LHCN-M2 (cell line): ENCODE results near the gene SYNE1. TPM values are rescaled to one million over a fixed set of nuclear protein-coding genes. Genes with fewer than 3 reads are reported as not detected.
"Not testable (repeated sequence)": the region's sequence is repeated elsewhere in the genome, so short reads cannot be mapped to it uniquely, and the experiment has no call there.

Source experiments
- DNase-seq: peaks from one replicate; pipeline ENCODE4 v3.0.0-alpha.2; 2012; ENCODE audit warnings: low read depth
- total RNA-seq: library from RNA; depleted of rRNA; stranded (reverse); fragments of >200 nt; gene quantifications from 2 replicates; pipeline ENCODE4 v1.2.3, GENCODE V29; 2014

The SYNE1 gene
- total RNA-seq, 1 experiment from 2014 or later = 55.1 TPM

DNA sequence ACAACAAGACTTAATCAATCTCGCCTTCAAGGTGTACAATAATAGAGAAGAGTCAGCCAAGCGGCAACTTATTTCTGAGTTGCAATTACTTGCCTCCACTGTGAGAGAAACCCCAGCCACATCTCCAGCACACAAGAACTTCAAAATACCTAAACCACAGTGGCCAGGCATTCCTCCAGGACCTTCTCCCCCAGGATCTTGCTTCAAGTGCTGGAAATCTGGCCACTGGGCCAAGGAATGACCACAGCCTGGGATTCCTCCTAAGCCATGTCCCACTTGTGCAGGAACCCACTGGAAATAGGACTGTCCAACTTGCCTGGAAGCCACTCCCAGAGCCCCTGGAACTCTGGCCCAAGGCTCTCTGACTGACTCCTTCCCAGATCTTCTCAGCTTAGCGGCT, 144.9 kb downstream of the SYNE1 start:
- not testable (repeated sequence) for DNase-seq

DNA sequence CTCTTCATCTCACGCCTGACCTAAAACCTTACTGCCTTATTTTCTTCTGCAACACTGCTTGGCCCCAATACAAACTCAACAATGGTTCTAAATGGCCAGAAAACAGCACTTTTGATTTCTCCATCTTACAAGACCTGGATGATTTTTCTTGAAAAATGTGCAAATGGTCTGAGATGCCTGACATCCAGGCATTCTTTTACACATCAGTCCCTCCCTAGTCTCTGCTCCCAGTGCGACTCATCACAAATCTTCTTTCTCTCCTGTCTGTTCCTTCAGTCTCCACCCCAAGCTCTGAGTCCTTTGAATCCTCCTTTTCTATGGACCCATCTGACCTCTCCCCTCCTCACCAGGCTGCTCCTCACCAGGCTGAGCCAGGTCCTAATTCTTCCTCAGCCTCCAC, 145.7 kb downstream of the SYNE1 start:
- DNase-seq = not testable (repeated sequence)

DNA sequence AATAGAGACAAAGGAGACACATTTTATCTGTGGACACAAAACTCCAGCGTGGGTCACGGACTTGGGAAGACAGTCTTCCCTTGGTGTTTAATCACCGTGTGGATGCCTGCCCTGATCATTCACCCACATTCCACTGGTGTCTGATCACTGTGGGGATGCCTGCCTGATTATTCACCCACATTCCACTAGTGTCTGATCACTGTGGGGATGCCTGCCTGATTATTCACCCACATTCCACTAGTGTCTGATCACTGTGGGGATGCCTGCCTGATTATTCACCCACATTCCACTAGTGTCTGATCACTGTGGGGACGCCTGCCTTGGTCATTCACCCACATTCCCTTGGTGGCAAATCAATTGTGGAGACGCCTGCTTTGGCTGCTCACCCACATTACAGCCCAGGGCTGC, 146.2 kb downstream of the SYNE1 start:
- DNase-seq = peak; percentile 38

DNA sequence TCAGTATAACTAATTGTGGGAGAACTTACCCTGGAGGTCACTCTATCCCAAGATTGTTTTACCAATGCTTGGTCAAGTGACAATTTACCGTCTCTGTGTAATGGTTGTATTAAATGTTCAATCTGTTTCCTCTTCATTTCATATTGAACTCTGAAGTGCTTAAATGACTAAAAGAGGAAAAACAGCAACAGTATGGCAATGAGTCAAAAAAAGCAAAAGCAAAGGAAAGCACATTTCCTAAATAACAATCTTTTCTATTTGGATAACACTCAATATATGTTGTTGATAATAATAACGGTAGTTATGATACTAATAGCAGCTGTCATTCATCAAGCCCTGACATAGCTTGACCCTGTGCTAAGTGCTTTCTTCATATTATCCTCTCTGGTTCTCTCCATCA, 152.4 kb downstream of the SYNE1 start:
- DNase-seq = no peak

DNA sequence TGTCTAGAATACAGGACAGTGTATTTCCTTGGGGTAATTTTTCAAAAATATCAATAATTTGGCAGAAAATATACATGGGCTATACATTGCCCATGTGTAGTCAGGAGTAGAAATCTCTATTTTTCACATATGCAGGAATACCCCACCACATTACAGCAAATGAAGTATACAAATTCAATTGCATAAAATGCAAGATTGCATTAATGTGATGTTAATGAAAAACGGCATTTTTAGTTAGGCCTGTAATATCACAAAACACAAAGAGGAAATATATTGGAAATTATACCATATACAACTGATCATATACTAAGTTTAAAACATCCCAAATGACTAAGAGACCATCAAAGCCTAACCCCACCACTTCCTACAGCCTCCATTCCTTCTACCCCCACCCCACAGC, 154.9 kb downstream of the SYNE1 start:
- no peak for DNase-seq

DNA sequence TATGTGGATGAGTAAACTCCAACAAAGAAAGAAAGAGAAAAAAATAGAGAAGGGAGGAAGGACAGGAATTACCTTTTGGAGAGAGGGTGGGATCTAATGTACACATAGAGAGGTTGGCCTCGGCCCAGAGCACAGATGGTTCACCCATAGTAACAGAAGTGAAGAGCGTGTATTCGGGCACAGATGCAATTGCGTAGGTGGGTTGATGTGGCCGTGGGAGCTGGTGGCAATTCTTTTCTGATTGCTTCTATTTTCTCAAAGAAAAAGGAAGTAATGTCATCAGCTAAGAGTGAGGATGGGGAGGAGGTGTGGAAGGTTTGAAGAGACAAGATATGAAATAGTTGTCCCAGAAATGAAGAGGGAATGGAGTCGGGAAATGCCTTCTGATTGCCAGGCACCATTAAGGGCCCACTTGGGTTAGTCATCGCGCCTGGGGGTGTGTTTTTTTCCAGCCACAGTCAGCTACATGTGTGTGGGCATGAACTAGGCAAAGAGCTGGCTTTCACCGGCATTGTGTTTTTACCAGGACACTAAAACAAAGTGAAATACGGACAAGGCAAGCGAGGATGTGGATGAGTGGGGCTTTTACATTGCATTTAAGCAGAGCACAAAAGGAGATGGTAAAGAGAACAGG, 158.7 kb downstream of the SYNE1 start:
- no peak for DNase-seq

DNA sequence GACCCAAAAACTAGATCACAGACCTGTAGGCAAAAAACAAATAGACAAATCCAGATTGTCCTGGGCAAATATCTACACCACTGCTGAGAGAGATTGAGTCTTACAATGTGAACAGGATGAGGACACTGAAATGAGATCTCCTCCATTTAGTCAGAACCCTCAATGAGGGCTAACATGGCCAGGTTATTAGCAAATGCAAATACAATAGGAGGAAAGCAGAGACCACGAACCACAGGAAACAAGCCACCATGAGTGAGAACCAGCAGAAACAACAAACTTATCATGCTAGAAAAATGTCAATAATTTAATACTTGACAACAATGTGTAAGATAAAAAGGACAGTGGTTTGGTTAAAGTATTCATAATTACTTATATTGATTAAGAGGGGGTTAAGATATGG, 162.8 kb downstream of the SYNE1 start:
- peak; percentile 61 for DNase-seq

DNA sequence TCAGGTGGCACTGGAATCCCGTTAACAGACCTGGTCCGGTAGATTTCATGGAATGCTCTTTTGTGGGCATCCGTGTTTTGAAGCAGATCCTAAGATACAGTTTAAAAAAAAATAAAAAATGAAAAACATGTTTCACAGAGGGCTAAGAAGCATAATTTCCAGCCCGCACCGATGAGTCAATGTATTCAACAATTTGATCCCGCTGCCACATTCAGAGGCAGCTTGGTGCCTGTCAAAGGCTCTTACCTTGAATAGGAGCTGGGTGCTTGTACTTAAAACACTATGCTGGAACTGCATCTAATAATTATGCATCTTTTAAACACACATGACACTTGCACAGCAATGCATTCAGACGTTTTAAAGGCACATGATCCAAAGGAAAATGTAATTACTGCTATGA, 164.8 kb downstream of the SYNE1 start:
- no peak for DNase-seq

DNA sequence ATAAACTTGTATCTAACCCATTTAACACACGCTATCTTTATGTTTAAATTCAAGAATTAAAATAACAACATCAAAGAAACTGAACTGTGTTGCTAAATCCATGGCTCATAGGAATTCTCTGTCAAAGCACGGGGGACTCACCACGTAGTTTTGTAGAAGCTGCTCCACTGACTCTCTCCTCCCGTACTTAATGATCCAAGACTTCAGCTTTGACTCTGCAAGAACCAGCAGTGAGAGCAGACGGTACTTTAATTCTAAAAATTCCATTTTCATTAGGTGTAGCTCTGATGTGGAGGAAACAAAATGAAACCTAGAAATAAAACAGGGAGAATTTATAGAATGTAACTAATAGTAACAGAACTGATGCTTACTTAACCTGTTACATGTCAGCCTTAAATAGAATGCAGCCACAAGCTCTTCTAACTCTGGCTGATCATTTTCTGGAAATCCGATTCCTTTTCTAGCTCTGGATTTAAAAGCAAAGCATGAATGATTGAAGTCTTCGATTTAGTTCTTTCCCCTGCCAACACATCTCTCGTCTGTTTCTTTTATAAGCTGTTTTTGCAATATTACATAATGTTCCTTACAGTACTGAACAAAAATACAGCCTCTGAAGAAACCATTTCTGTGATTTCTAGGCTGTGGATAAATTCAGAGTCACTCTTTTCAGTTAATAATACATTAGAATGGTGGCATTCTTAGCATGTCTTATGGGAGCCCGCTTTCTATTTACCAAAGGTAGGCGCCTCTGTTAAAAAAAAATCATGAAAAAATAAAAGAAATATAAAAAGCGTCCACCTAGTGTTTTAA, 165.5 kb downstream of the SYNE1 start:
- no peak for DNase-seq

DNA sequence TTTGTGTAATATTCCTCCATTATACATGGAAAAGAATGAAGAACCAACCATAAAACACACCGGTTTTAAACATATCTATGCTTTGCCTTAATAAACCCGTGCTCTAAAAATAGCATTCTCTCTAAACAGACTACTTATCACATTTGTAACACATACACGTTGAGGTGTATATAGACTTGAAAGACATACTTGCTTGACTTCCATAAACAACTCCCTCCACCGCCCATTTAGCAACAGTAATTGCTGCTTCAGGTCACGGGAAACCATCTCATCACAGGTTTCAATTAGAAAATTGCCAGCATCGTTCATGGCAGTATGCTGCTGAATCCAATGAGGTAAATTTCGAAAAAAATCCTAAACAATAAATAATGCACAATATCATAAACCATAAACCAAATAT, 174.0 kb downstream of the SYNE1 start:
- no peak for DNase-seq

DNA sequence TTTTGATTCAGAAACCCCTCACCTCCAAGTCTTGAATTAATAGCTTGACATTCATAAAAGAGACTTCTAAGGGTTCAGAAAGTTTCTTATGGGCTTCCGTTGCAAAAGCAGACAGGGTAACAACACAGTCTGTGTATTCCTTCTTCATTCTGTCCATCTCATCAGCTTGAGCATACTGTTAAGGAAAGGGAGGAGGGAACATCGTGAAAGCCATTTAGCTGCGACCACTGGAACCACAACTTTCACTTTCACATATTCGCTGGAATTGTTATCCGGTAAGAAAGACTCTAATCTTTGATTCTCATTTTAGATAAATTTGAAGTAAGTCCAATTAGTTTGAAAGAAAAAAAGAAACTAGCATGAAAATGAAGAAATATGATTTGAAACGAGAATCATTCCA, 174.4 kb downstream of the SYNE1 start:
- DNase-seq = no peak

DNA sequence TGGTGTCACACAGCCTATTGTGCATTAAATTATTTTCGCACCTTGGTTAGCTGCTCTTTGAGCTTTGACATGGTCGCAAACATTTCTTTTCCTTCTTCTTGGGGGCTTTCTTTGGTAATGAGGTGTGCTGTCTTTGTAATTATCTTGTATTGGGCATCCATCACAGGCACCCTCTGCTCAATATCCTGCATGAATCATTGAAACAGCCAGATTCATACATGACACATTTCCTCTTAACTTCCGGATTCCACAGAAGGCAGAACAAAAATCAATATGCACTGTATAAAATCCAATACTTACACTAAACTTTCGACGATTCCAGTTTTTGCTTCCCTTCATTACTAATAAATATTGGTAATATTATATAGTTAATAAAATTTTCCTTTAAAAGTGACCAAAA, 175.6 kb downstream of the SYNE1 start:
- peak; percentile 41 for DNase-seq

DNA sequence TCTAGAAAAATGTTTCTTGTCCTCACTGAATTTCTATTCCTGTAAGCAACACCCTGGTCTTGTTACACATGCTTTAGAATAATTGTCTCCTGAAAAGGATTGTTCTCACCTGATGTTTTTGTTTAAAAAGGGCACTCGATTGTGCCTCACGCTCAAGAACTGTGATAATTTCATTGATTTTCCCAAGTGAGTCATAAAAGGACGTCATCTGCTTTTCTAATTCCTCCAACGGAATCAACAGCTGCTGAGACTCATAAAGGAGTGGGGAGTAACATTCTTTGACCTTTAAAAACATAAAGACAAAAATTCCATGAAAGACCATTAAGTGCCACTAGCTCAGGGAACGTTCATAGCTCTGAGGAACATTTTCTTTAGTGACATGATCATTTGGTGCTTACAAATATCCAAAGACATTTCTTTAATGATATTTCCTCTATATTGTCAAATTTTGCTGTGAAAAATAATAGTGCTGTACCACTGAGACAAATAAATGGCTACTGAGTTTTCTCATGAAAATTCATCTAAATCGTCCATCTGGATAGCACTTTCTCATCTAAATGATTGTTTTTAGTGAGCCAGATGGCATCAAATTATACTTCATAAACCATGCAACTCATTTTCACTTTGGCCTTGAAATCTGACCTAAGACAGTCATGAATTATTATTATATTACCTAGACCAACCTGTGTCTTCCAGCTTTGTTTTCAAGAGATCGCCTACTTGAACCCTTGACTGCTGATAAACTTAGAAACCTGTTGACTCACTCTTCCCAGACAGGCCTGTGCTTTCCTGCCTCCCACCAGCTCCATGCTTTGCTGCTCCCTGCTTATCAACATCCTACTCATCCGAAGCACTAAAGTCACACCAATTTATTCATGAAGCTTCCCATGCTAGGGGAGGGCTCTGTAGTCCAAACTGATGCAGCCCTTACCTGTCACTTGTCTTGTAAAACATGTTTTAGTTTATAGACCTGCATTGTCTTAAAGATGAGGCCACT, 178.2 kb downstream of the SYNE1 start:
- DNase-seq = peak; percentile 89

DNA sequence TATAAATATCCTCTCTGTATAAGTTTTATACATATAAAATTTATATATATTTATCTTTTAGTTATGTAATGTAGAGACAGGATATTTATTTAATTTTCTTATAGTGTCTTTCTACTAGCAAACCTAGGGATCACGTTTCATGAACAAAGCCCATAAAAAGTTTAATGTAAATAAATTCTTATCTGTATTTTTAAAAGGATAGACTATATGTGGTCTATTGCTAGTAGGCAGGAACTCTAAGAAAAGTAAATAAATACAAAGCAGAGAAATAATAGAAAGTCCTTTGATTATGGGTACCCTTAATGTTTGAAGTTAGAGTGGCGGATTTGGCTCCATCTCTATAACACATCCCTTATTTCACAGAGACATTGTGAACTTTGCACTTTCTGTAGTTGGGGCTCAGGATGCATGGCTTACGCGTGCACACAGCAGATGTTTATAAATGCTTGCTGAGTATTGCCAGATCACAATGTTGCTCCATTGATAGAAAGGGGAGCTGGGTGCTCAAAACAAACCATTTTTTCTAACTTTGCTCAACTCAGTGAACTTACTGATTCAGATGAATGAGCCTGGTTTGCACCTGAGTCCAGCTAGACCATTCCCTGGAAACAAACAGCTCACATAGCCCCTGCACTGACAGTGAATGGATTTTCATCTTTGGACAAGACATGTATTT, 179.1 kb downstream of the SYNE1 start:
- no peak for DNase-seq

DNA sequence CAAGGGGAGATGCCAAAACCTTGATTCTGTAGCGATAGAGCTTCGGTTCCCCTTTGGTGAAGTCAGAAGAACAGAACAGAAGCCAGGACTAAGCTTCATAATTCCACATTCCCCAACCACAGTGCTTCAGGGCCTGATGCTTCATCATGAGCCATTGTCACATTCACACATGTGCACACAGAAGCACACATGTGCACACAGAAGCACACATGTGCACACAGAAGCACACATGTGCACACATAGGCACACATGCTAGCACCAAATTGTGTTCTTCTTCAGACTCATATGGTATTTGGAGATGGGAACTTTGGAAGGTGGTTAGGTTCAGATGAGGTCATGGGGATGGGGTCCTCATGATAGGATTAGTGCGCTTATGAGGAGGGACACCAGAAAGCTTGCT, 183.2 kb downstream of the SYNE1 start:
- DNase-seq = no peak

DNA sequence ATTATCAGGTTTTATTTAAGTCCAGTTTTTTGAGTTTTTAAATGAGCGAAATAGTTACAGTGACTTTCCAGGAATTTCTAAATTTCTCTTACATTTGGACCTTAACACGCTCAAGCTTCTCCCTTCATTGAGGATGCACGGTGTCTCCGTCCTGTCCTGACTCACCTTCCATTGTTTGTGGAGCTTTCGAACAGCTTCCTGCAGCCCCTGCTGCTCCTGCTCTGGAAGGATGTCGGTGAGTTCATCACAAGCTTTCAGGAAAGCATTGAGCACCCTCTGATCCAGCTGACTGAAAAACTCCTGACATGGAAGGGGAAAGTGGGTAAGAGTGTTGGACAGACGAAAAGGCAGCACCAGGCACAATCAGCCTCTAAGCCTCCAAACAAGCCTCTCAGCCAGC, 183.7 kb downstream of the SYNE1 start:
- no peak for DNase-seq

DNA sequence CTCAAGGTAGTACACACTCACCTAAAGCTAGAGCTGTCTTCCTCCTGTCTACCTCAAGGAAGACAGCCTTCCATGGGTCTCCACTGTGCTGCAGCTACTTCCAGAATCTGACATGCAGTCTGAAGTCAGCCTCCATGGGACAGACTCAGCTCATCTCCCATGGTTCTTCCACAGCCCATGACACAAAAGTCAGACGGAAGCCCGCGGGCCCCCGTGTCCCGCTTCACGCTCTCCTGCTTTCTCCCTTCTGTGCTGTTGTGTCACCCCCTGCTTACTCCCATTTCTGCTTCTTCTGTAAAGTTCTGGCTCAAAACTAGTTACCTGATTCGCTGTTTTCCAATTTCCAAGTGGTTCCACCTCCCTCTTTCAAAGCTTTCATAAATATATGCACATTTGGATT, 184.5 kb downstream of the SYNE1 start:
- no peak for DNase-seq

DNA sequence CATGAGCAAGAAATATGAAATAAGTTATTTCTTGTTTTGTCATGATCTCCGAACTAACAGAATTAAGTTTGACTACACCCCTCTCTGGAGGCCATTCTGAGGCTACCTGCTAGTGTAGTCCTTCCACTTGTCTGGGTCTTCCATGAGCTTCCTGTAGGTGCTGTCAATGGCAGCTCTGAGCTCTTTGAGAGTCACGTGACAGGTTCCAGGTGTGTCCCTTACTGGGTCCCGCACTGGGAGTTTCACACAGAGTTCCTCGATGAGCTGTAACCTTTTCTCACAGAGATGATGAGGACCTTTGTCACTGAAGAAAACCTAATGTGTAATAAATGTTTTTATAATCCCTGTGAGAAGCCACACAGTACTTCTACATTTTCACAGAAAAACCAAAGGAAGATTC, 186.6 kb downstream of the SYNE1 start:
- no peak for DNase-seq

DNA sequence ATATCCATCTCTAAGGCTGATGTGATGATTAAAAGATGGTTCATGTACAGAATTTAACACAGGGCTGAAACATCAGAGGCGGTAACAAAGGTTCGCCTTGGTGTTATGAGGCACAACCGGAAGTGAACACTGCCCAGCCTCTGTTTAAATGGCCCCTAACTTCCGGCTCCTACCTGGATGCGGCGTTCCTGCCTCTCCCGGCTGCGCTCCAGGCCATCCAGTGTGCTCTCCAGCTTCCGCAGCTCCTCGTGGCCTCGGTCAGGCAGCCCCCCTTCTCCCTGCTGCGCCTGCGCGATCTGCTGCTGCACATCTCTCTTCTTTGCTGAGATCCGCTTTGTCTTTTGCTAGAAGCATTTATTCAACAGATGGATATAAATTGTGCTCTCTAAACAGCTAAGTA, 195.3 kb downstream of the SYNE1 start:
- DNase-seq = no peak

DNA sequence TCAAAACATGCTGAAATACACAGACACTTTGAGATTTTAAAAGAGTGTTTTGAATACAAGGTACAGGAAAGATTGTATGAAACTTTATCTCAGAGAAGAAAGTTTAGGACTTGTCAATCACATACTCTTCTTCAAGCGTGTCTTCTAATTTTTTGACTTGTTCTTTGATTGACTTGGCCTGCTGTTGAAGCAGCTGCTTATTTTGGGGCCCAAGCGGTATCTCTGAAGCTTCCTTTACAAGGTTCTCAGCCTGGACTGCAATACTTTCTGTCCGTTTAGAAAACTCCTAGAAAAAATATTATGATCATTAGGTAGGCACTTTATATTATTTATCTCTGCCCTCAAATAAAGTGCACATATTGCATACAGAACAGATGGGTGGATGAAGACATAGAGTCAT, 201.3 kb downstream of the SYNE1 start:
- peak; percentile 41 for DNase-seq

DNA sequence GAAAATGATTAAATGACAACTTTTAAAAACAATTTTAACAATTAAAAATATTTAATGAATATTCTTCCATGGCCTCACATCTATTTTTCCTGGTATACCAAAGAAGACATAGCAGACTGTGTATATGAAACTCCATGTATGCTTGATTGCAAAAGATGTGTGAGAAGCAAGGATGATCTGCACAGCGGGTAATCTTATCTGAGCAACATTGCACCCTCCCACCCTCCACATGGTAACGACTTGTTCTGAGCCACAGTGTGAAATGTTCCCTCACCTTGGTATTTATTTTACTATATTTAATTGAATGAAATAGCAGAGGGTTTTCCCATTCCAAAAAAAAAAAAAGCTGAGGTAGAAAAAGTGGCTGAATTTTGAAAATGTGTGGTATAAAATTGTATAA, 204.4 kb downstream of the SYNE1 start:
- no peak for DNase-seq

DNA sequence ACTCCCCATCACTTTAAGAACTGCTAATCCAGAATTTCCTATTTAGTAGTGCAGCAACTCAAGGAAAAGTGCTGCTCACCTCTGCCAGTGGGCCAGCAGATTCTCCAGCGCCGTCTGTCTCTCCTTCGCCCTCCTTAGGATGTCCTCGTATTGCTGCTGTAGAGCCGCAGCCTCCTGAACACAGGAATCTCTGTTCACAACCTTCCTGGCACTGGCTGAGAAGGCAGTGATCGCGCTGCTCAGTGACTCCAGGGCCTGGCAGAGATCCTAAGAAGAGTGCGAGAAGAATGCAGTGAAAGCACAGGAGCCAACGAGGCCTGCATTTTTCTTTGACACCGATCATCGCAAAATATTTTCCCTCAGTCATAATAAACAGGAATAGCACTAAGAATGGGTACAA, 209.0 kb downstream of the SYNE1 start:
- no peak for DNase-seq
